ENCODE measurements around the gene PLCD3. TPM values are rescaled to one million over a fixed set of nuclear protein-coding genes. Genes with fewer than 3 reads are reported as not detected.

PLCD3 gene
- total and polyA plus RNA-seq, 2 of the 13 experiments (the other 11 are each of a cell fraction or from before 2014, with no cell fraction given): 11.3 to 39.1 TPM

DNA sequence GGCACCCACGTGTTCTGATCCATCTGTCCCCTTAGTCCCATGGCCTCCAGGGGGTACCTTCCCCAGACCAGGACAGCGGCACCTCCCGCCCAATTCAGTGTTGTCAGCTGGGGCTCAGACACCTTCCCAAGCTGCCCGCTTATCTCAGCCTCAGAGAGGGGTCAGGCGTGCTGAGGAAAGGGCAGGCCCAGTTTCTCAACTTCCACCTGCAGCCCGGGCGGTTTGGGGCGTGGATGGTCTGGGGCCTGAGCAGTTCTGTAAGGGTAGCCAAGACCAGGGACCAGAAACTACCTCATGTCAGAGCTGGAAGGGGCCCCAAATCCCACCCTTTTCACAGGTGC lies 5.1 kb downstream of the PLCD3 start (continued):
- TF ChIP-seq, protein P1, sequence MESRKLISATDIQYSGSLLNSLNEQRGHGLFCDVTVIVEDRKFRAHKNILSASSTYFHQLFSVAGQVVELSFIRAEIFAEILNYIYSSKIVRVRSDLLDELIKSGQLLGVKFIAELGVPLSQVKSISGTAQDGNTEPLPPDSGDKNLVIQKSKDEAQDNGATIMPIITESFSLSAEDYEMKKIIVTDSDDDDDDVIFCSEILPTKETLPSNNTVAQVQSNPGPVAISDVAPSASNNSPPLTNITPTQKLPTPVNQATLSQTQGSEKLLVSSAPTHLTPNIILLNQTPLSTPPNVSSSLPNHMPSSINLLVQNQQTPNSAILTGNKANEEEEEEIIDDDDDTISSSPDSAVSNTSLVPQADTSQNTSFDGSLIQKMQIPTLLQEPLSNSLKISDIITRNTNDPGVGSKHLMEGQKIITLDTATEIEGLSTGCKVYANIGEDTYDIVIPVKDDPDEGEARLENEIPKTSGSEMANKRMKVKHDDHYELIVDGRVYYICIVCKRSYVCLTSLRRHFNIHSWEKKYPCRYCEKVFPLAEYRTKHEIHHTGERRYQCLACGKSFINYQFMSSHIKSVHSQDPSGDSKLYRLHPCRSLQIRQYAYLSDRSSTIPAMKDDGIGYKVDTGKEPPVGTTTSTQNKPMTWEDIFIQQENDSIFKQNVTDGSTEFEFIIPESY (CRISPR knock-in tag; IDR thresholded peaks at IDR 0.05): peak; percentile 75
- no peak for TF ChIP-seq PHF20 (CRISPR knock-in tag; IDR thresholded peaks at IDR 0.05)
- TF ChIP-seq ZNF20 (CRISPR knock-in tag; IDR thresholded peaks at IDR 0.05): no peak
- no peak for TF ChIP-seq REPIN1 (CRISPR knock-in tag; IDR thresholded peaks at IDR 0.05; ENCODE audit: borderline replicate concordance, low read depth)
- TF ChIP-seq ZNF292 (CRISPR knock-in tag; IDR thresholded peaks at IDR 0.05; ENCODE audit: borderline replicate concordance, low read depth): no peak
- TF ChIP-seq ZNF782 (CRISPR knock-in tag; IDR thresholded peaks at IDR 0.05; ENCODE audit: borderline replicate concordance): peak; percentile 60; the same call in 1 of the 2 replicates
- TF ChIP-seq ETV5 (CRISPR knock-in tag; IDR thresholded peaks at IDR 0.05; ENCODE audit: borderline replicate concordance): no peak
- TF ChIP-seq ZBTB34 (CRISPR knock-in tag; IDR thresholded peaks at IDR 0.05): no peak
- no peak for TF ChIP-seq KAT7 (CRISPR knock-in tag; IDR thresholded peaks at IDR 0.05; ENCODE audit: borderline replicate concordance)
- no peak for TF ChIP-seq ZNF790 (CRISPR knock-in tag; IDR thresholded peaks at IDR 0.05; ENCODE audit: borderline replicate concordance)
- peak; percentile 26 for TF ChIP-seq MAX (IDR thresholded peaks at IDR 0.05)
- TF ChIP-seq, protein P2, sequence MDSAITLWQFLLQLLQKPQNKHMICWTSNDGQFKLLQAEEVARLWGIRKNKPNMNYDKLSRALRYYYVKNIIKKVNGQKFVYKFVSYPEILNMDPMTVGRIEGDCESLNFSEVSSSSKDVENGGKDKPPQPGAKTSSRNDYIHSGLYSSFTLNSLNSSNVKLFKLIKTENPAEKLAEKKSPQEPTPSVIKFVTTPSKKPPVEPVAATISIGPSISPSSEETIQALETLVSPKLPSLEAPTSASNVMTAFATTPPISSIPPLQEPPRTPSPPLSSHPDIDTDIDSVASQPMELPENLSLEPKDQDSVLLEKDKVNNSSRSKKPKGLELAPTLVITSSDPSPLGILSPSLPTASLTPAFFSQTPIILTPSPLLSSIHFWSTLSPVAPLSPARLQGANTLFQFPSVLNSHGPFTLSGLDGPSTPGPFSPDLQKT (CRISPR knock-in tag; IDR thresholded peaks at IDR 0.05; ENCODE audit: borderline replicate concordance): no peak
- TF ChIP-seq, protein P3, sequence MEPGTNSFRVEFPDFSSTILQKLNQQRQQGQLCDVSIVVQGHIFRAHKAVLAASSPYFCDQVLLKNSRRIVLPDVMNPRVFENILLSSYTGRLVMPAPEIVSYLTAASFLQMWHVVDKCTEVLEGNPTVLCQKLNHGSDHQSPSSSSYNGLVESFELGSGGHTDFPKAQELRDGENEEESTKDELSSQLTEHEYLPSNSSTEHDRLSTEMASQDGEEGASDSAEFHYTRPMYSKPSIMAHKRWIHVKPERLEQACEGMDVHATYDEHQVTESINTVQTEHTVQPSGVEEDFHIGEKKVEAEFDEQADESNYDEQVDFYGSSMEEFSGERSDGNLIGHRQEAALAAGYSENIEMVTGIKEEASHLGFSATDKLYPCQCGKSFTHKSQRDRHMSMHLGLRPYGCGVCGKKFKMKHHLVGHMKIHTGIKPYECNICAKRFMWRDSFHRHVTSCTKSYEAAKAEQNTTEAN (CRISPR knock-in tag; conservative IDR thresholded peaks at IDR 0.05): no peak
- 0 out of 2 replicates have a peak, but pooled peaks have one; percentile 32 for TF ChIP-seq SETDB1 (CRISPR knock-in tag; IDR thresholded peaks at IDR 0.05; ENCODE audit: borderline replicate concordance)
- 0 out of 2 replicates have a peak, but pooled peaks have one; percentile 10 for TF ChIP-seq ZNF609 (CRISPR knock-in tag; IDR thresholded peaks at IDR 0.05; ENCODE audit: borderline replicate concordance)
- no peak for TF ChIP-seq ZNF780A (CRISPR knock-in tag; IDR thresholded peaks at IDR 0.05)
- no peak for TF ChIP-seq ZFYVE20 (CRISPR knock-in tag; IDR thresholded peaks at IDR 0.05; ENCODE audit: borderline replicate concordance, low read depth)
- no peak for TF ChIP-seq POGZ (CRISPR knock-in tag; IDR thresholded peaks at IDR 0.05)
- 0 out of 2 replicates have a peak, but pooled peaks have one; percentile 42 for TF ChIP-seq ZNF383 (CRISPR knock-in tag; IDR thresholded peaks at IDR 0.05; ENCODE audit: borderline replicate concordance)
